HCT116 (cell line): ENCODE measurements around the gene ALDH1A2. TPM values are rescaled to one million over a fixed set of nuclear protein-coding genes. Genes with fewer than 3 reads are reported as not detected.

ENCODE experiments used
- ATAC-seq: fragments of 200-7000 bp; cut with Tn5 transposase; 2 replicates; pipeline ENCODE4 v1.9.1; 2020; ENCODE audit warnings: mild to moderate bottlenecking, moderate library complexity
- BruUV-seq: library from RNA; stranded (reverse); fragments of 400-500 nt; replicated peaks from 2 replicates; lab custom pipeline; 2021; lab: Mats Ljungman, UMichigan
- CTCF ChIA-PET: fragments of 300-600 bp; sonication (Branson Sonifier 250); formaldehyde crosslinking; loops from one replicate; lab custom pipeline; 2021; ENCODE audit warnings: antibody characterized with exemption; lab: Charles Lee
- POLR2A ChIA-PET: fragments of 300-600, 350-600 bp; sonication (Branson Sonifier 250); formaldehyde crosslinking; loops from one replicate; lab custom pipeline; 2021; ENCODE audit warnings: antibody characterized with exemption; lab: Charles Lee
- RAD21 ChIA-PET, 2 experiments: fragments of 300-600 bp; sonication (Branson Sonifier 250); formaldehyde crosslinking; loops; one replicate each; lab custom pipeline; 2023; ENCODE audit warnings: low total read pairs in 2 of 2; ENCODE audit not compliant: uncharacterized antibody in 2 of 2, unreplicated experiment in 2 of 2, low non-redundant PET in 1 of 2; lab: Charles Lee
- DNase-seq: peaks from one replicate; pipeline ENCODE4 v3.0.0-alpha.2; 2010; ENCODE audit warnings: low read depth, low spot score
- H2AFZ ChIP-seq: fragments of 200-600 bp; shearing (Covaris generic), sonication (generic); 2 replicates; pipeline ENCODE4 v1.6.1; 2017; ENCODE audit warnings: low read depth, mixed run types, mixed read lengths, antibody characterized with exemption, low read length; ENCODE audit not compliant: poor library complexity, severe bottlenecking
- H3K27ac ChIP-seq: 2 replicates; pipeline ENCODE4 v1.5.1; 2012; ENCODE audit warnings: low read depth, low read length
- H3K27me3 ChIP-seq: fragments of 200-600 bp; sonication (generic); 2 replicates; pipeline ENCODE4 v1.6.1; 2016; ENCODE audit warnings: mixed run types, low read length, mixed read lengths; ENCODE audit not compliant: insufficient read depth
- H3K36me3 ChIP-seq, 2 experiments: fragments of 200-500 bp in 1 of 2; fragments of 200-600 bp in 1 of 2; sonication (Bioruptor generic) in 1 of 2; sonication (generic) in 1 of 2; 2 replicates each; pipeline versions ENCODE4 v1.5.1 to v1.6.1; 2014 to 2016; ENCODE audit warnings: low read length in 2 of 2, inconsistent platforms in 1 of 2, mixed read lengths in 1 of 2, mixed run types in 1 of 2; ENCODE audit not compliant: insufficient read depth in 2 of 2, control insufficient read depth in 1 of 2
- H3K4me1 ChIP-seq, 2 experiments: fragments of 200-600 bp in 1 of 2; sonication (generic) in 1 of 2; 2 replicates each; pipeline versions ENCODE4 v1.5.1 to v1.6.1; 2012 to 2017; ENCODE audit warnings: low read length in 2 of 2, inconsistent platforms in 1 of 2, mild to moderate bottlenecking in 1 of 2, mixed read lengths in 1 of 2, mixed run types in 1 of 2, moderate library complexity in 1 of 2; ENCODE audit not compliant: insufficient read depth in 2 of 2, control insufficient read depth in 1 of 2
- H3K4me2 ChIP-seq: fragments of 200-600 bp; sonication (generic); 2 replicates; pipeline ENCODE4 v1.6.1; 2017; ENCODE audit warnings: mixed run types, low read length, mixed read lengths
- H3K4me3 ChIP-seq, 2 experiments: fragments of 200-600 bp in 1 of 2; sonication (generic) in 1 of 2; replicated peaks in 1 of 2; 2 replicates each; pipeline ENCODE4 v1.5.1; 2011 to 2016; ENCODE audit warnings: low read length in 2 of 2, control low read depth in 1 of 2, low read depth in 1 of 2, mild to moderate bottlenecking in 1 of 2, mixed read lengths in 1 of 2, mixed run types in 1 of 2
- H3K79me2 ChIP-seq: fragments of 200-600 bp; sonication (generic); 2 replicates; pipeline ENCODE4 v1.6.1; 2017; ENCODE audit warnings: mild to moderate bottlenecking, mixed run types, low read length, moderate library complexity, mixed read lengths; ENCODE audit not compliant: insufficient read depth
- H3K9ac ChIP-seq: fragments of 200-600 bp; sonication (generic); 2 replicates; pipeline ENCODE4 v1.6.1; 2016; ENCODE audit warnings: low read length, mixed read lengths
- H3K9me2 ChIP-seq: fragments of 200-600 bp; sonication (generic), shearing (Covaris generic); 2 replicates; pipeline ENCODE4 v1.6.1; 2017; ENCODE audit warnings: mixed run types, mild to moderate bottlenecking, moderate library complexity; ENCODE audit not compliant: insufficient read depth
- H3K9me3 ChIP-seq, 2 experiments: fragments of 200-500 bp in 1 of 2; fragments of 200-600 bp in 1 of 2; sonication (Bioruptor generic) in 1 of 2; sonication (generic) in 1 of 2; 2 replicates each; pipeline ENCODE4 v1.6.1; 2014 to 2017; ENCODE audit warnings: low read length in 2 of 2, mixed read lengths in 2 of 2, inconsistent platforms in 1 of 2, low read depth in 1 of 2, mild to moderate bottlenecking in 1 of 2, mixed run types in 1 of 2, moderate library complexity in 1 of 2; ENCODE audit not compliant: control insufficient read depth in 1 of 2, insufficient read depth in 1 of 2
- H4K20me1 ChIP-seq: fragments of 200-600 bp; sonication (generic), shearing (Covaris generic); 2 replicates; pipeline ENCODE4 v1.6.1; 2017; ENCODE audit warnings: mixed run types, mild to moderate bottlenecking, moderate library complexity; ENCODE audit not compliant: insufficient read depth
- CBX3 ChIP-seq: IDR thresholded peaks from 2 replicates; pipeline ENCODE4 v1.6.1; 2012; ENCODE audit warnings: low read depth
- ELF1 ChIP-seq: IDR thresholded peaks from 2 replicates; pipeline ENCODE4 v1.6.1; 2012; ENCODE audit warnings: low read depth, borderline replicate concordance
- EZH2 ChIP-seq: fragments of 200-600 bp; sonication (generic); IDR thresholded peaks from 2 replicates; pipeline ENCODE4 v1.6.1; 2017; ENCODE audit warnings: antibody characterized with exemption, mixed run types
- FOSL1 ChIP-seq: IDR thresholded peaks from 2 replicates; pipeline ENCODE4 v1.6.1; 2012; ENCODE audit warnings: low read depth
- POLR2A ChIP-seq: IDR thresholded peaks from 2 replicates; pipeline ENCODE4 v1.7.0; 2011; ENCODE audit warnings: borderline replicate concordance; ENCODE audit not compliant: insufficient read depth, insufficient read length; ENCODE audit errors: extremely low read depth
- POLR2AphosphoS5 ChIP-seq: IDR thresholded peaks from 2 replicates; pipeline ENCODE4 v1.6.1; 2011; ENCODE audit warnings: mild to moderate bottlenecking, low read depth, low read length, moderate library complexity
- RAD21 ChIP-seq: IDR thresholded peaks from 2 replicates; pipeline ENCODE4 v1.6.1; 2012; ENCODE audit warnings: low read depth, mild to moderate bottlenecking
- SIN3A ChIP-seq: IDR thresholded peaks from 2 replicates; pipeline ENCODE4 v1.6.1; 2012; ENCODE audit warnings: low read depth
- TCF7L2 ChIP-seq: IDR thresholded peaks from 2 replicates; pipeline ENCODE4 v1.7.0; 2011; ENCODE audit warnings: borderline replicate concordance, inconsistent platforms; ENCODE audit not compliant: insufficient read depth, insufficient read length; ENCODE audit errors: extremely low read depth
- YY1 ChIP-seq: IDR thresholded peaks from 2 replicates; pipeline ENCODE4 v1.6.1; 2011; ENCODE audit warnings: low read length, low read depth, moderate library complexity, mild to moderate bottlenecking; ENCODE audit not compliant: insufficient replicate concordance; ENCODE audit errors: extremely low read depth
- ZFX ChIP-seq: fragments of 450-650 bp; IDR thresholded peaks from 2 replicates; pipeline ENCODE4 v1.6.1; 2017
- intact Hi-C: fragments of 100-400 bp; cut with micrococcal nuclease; formaldehyde crosslinking; loops from 2 replicates; pipeline ENCODE4 v1.10.0; 2022
- total RNA-seq: library from RNA; stranded (reverse); gene quantifications from one replicate; pipeline ENCODE4 v1.2.1, GENCODE V29; 2021; ENCODE audit not compliant: unreplicated experiment
- TF ChIP-seq, protein P1 (sequence below): IDR thresholded peaks from 2 replicates; pipeline ENCODE4 v1.6.1; 2012
- TF ChIP-seq, protein P2 (sequence below): IDR thresholded peaks from 2 replicates; pipeline ENCODE4 v1.6.1; 2012; ENCODE audit warnings: low read depth

The ALDH1A2 gene
- total RNA-seq, 1 experiment from 2014 or later, result 1.7 TPM

DNA sequence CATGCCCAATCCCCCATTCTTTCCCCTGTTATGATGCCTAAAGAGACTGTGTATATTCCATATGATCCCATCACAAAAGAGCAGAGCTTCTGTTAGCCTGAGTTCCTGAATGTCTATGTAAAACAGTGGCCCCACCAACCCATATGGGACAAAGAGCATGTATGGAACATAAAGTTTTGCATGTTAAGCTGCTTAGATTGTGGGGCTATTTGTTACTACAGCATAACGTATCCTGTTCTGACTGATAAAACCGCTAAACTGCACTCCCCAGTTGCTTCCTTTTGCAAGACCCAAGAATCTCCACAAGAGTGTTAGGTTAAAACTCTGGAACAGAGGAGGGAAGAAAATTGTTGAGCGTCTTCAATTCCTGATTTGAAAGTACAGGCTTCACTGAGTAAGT, 154.8 kb downstream of the ALDH1A2 start:
- no peak for ATAC-seq
- Histone ChIP-seq H3K9me3 (no peaks in the 10 kb centered on the region), H4K20me1 (no peaks in the 10 kb centered on the region), H3K9ac (no peak overlapping the region), H2AFZ (no peak overlapping the region), H3K4me3 (no peak overlapping the region), H3K79me2 (no peaks in the 10 kb centered on the region), H3K27me3 (0 out of 2 replicates have a peak, but pooled peaks cover 4% of the 10 kb centered on the region)
- CTCF ChIA-PET, result no interaction called here
- intact Hi-C loops, result no loop called here
- TF ChIP-seq SIN3A (no peak), EZH2 (no peak), ZFX (no peak), CBX3 (no peak), POLR2AphosphoS5 (no peak), RAD21 (no peak), TCF7L2 (no peak), POLR2A (no peak), ELF1 (no peak), YY1 (no peak), FOSL1 (no peak)
- TF ChIP-seq, protein P1, sequence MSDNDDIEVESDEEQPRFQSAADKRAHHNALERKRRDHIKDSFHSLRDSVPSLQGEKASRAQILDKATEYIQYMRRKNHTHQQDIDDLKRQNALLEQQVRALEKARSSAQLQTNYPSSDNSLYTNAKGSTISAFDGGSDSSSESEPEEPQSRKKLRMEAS, result no peak
- TF ChIP-seq, protein P2, sequence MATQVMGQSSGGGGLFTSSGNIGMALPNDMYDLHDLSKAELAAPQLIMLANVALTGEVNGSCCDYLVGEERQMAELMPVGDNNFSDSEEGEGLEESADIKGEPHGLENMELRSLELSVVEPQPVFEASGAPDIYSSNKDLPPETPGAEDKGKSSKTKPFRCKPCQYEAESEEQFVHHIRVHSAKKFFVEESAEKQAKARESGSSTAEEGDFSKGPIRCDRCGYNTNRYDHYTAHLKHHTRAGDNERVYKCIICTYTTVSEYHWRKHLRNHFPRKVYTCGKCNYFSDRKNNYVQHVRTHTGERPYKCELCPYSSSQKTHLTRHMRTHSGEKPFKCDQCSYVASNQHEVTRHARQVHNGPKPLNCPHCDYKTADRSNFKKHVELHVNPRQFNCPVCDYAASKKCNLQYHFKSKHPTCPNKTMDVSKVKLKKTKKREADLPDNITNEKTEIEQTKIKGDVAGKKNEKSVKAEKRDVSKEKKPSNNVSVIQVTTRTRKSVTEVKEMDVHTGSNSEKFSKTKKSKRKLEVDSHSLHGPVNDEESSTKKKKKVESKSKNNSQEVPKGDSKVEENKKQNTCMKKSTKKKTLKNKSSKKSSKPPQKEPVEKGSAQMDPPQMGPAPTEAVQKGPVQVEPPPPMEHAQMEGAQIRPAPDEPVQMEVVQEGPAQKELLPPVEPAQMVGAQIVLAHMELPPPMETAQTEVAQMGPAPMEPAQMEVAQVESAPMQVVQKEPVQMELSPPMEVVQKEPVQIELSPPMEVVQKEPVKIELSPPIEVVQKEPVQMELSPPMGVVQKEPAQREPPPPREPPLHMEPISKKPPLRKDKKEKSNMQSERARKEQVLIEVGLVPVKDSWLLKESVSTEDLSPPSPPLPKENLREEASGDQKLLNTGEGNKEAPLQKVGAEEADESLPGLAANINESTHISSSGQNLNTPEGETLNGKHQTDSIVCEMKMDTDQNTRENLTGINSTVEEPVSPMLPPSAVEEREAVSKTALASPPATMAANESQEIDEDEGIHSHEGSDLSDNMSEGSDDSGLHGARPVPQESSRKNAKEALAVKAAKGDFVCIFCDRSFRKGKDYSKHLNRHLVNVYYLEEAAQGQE, result no peak
- TF ChIP-seq, all 23 proteins: peak for 0
- DNase-seq, result no peak
- H3K36me3 ChIP-seq, result no peaks in the 10 kb centered on the region
- H3K4me1 ChIP-seq, result no peaks in the 10 kb centered on the region
- BruUV-seq, result no TSS peak
- ChIA-PET POLR2A (no interaction called here), RAD21 (no interaction called here)
- no peak overlapping the region for H3K4me2 ChIP-seq
- no peak overlapping the region for H3K27ac ChIP-seq
- no peaks in the 10 kb centered on the region for H3K9me2 ChIP-seq
